Skeletal muscle tissue (tissue), 4 donors: ENCODE data around the gene METTL25B. TPM values are rescaled to one million over a fixed set of nuclear protein-coding genes. Genes with fewer than 3 reads are reported as not detected.
A peak's percentile ranks its signal among the peaks of the same experiment; 100 is the strongest.

Experiments
- H3K27ac ChIP-seq: one replicate; pipeline ENCODE4 v1.7.0; 2013; ENCODE audit warnings: mild to moderate bottlenecking, low read depth, low read length, inconsistent platforms
- H3K27me3 ChIP-seq, 3 donors: one replicate each; pipeline ENCODE4 v1.7.0; 2013; ENCODE audit warnings: low read length in 3 of 3; ENCODE audit not compliant: control insufficient read depth in 3 of 3, insufficient read depth in 3 of 3
- H3K36me3 ChIP-seq, 3 donors: one replicate each; pipeline ENCODE4 v1.7.0; 2013; ENCODE audit warnings: low read length in 3 of 3; ENCODE audit not compliant: control insufficient read depth in 3 of 3, insufficient read depth in 3 of 3
- H3K4me1 ChIP-seq, 3 donors: one replicate each; pipeline ENCODE4 v1.7.0; 2013; ENCODE audit warnings: low read length in 3 of 3, mild to moderate bottlenecking in 3 of 3; ENCODE audit not compliant: control insufficient read depth in 3 of 3, insufficient read depth in 3 of 3
- H3K4me3 ChIP-seq, 3 donors: one replicate each; pipeline ENCODE4 v1.7.0; 2013; ENCODE audit warnings: low read length in 3 of 3
- H3K9ac ChIP-seq, 3 donors: one replicate each; pipeline ENCODE4 v1.7.0; 2013; ENCODE audit warnings: low read length in 3 of 3, mild to moderate bottlenecking in 3 of 3, moderate library complexity in 2 of 3, low read depth in 1 of 3
- H3K9me3 ChIP-seq, 3 donors: one replicate each; pipeline ENCODE4 v1.7.0; 2013; ENCODE audit warnings: low read length in 3 of 3; ENCODE audit not compliant: control insufficient read depth in 3 of 3
- total RNA-seq: library from RNA; depleted of rRNA; stranded (reverse); fragments of >200 nt; gene quantifications from one replicate; pipeline ENCODE4 v1.2.3, GENCODE V29; 2014
- donor health status: Osteomylitis.

Gene METTL25B
- total RNA-seq, 1 donor from 2014 or later, result 4.2 TPM

DNA sequence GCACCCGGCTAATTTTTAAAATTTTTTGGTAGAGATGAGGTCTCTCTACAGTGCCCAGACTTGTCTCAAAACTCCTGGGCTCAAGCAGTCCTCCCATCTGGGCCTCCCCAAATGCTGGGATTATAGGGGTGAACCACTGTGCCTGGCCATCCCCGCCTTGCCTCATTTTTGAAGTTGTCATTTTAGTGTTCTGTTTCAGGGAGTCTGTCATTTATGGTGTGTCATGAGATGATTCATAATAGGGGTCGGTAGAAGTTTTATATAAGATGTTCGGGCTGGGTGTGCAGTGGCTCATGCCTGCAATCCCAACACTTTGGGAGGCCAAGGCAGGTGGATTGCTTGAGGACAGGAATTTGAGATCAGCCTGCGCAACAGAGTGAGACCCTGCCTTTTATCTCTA is 47.5 kb downstream of the METTL25B start:
- H3K27me3 ChIP-seq, result no peaks in the 10 kb centered on the region
- no peak overlapping the region for H3K9ac ChIP-seq
- H3K27ac ChIP-seq, result no peak overlapping the region
- no peak overlapping the region for H3K4me3 ChIP-seq
- peaks cover 16 to 31% (median 28%) of the 10 kb centered on the region in 3 donors for H3K4me1 ChIP-seq
- H3K9me3 ChIP-seq, result no peaks in the 10 kb centered on the region
- peaks cover 0 to 6% (median 0%) of the 10 kb centered on the region in 3 donors for H3K36me3 ChIP-seq

DNA sequence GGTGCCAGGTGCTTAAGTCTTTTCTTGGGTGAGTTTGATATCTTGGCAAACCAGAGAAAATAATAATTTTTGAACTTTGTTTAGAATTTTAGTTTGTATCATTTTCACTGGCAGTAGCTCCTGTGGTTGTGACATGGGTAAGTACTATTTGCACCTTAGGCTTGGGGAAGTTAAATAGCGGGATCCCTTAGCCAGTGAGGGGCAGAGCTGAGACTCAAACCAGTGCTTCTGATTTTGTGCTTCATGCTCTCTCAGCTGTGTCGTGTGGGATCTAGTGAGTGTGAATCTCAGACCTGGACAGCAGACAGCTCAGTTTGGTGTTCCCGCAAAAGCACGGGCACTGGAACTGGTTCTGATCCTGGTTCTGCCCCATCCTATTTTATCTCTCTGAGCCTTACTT is 48.7 kb downstream of the METTL25B start:
- Histone ChIP-seq H3K4me3 (no peak overlapping the region), H3K4me1 (peaks cover 10 to 34% (median 22%) of the 10 kb centered on the region in 3 donors), H3K27me3 (no peaks in the 10 kb centered on the region), H3K9ac (peak overlapping the region in 1 of 3 donors; percentile 1), H3K36me3 (peaks cover 0 to 2% (median 0%) of the 10 kb centered on the region in 3 donors), H3K9me3 (no peaks in the 10 kb centered on the region), H3K27ac (no peak overlapping the region)

DNA sequence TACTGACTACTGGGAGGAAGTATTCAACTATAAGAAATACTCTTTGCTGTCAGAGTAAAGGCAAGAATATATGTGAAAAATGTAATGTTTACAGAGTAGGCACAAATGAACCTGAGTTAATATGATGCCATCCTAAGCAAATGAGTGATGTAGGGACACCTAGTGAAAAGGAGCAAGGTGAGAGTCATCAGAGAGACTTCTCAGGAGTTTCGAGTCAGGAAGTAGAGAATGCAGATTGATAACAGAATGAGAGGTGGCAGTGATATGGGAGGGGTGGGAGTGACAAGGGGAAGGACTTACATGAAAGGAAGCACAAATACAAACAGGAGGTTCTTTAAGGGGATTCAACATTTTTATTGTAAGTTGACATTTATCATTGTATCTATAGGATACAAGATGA is 49.3 kb downstream of the METTL25B start:
- Histone ChIP-seq H3K27me3 (no peaks in the 10 kb centered on the region), H3K9ac (no peak overlapping the region), H3K27ac (no peak overlapping the region), H3K4me3 (no peak overlapping the region), H3K4me1 (peaks cover 10 to 30% (median 21%) of the 10 kb centered on the region in 3 donors), H3K9me3 (no peaks in the 10 kb centered on the region), H3K36me3 (peaks cover 0 to 7% (median 0%) of the 10 kb centered on the region in 3 donors)

DNA sequence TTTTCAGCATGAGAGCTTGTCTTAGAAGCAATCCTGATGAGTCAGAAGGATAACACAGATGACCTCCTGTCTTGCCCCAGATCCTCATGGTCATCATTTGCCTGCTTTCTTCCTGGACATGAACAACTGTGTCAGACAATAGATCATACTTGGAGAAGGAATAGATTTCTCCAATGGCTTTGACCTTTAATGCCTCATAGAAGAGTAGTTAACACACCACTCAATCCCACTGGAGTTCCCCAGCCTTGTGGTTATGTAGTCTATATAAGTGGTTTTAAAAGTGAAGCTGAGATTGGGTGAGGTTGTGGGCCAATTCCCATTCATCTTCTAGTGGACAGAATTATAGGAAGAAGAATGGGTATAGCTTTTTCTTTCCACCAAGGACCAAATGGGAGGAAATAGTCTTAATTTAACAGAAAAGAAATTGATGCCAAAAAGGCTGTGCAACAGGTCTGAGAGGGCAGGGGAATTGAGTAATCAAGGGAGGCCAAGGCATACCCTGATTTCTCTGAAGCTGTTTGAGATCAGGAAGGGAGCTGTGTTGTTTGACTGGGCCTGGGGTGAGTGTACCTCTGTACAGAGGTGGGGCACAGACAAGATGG is 53.4 kb downstream of the METTL25B start:
- Histone ChIP-seq H3K9ac (no peak overlapping the region), H3K4me1 (peaks cover 5 to 17% (median 11%) of the 10 kb centered on the region in 3 donors), H3K27ac (no peak overlapping the region), H3K27me3 (no peaks in the 10 kb centered on the region), H3K9me3 (no peaks in the 10 kb centered on the region), H3K4me3 (no peak overlapping the region), H3K36me3 (peaks cover 15 to 23% (median 19%) of the 10 kb centered on the region in 3 donors)

DNA sequence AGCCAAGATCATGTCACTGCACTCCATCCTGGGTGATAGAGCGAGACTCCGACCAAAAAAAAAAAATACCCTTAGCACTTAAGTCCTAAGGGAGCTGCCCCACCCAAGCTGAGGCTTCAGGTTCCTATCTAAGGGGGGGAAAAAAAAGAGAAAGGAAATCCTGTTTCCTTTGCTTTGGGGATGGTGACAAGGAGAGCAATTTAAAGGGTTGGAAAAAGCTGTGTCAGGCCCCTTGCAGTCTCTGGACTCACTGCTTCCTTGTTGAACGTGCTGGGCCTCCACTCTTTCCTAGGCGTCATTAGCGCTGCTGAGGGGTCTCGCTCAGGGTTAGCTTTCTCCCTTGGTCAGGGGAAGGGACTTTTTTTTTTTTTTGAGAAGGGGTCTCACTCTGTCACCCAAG is 57.2 kb downstream of the METTL25B start:
- H3K4me3 ChIP-seq, result no peak overlapping the region
- H3K9ac ChIP-seq, result no peak overlapping the region
- H3K27me3 ChIP-seq, result no peaks in the 10 kb centered on the region
- no peak overlapping the region for H3K27ac ChIP-seq
- H3K4me1 ChIP-seq, result peaks cover 0 to 11% (median 0%) of the 10 kb centered on the region in 3 donors
- no peaks in the 10 kb centered on the region for H3K9me3 ChIP-seq
- H3K36me3 ChIP-seq, result peaks cover 23 to 37% (median 26%) of the 10 kb centered on the region in 3 donors

Other genes with a start within 250 kb of the METTL25B start
- gene MEF2D, start 227.7 kb upstream of the METTL25B start, total RNA-seq, result 7.8 TPM
- 3.7 TPM for gene IQGAP3, start 155.9 kb upstream of the METTL25B start, total RNA-seq
- gene TTC24, start 148.7 kb upstream of the METTL25B start, total RNA-seq, result not detected
- 27.1 TPM for gene NAXE, start 136.7 kb upstream of the METTL25B start, total RNA-seq
- gene GPATCH4, start 127.0 kb upstream of the METTL25B start, total RNA-seq, result 10.4 TPM
- gene HAPLN2, start 109.1 kb upstream of the METTL25B start, total RNA-seq, result 0.52 TPM
- under 0.01 TPM for gene BCAN, start 86.4 kb upstream of the METTL25B start, total RNA-seq
- gene NES, start 51.1 kb upstream of the METTL25B start, total RNA-seq, result 494 TPM
- gene CRABP2, start 22.9 kb upstream of the METTL25B start, total RNA-seq, result 57.4 TPM
- gene ISG20L2, start 297 bp downstream of the METTL25B start, total RNA-seq, result 5.2 TPM
- gene MRPL24, start 12.6 kb downstream of the METTL25B start, total RNA-seq, result 36.5 TPM
- 61.6 TPM for gene HDGF, start 23.2 kb downstream of the METTL25B start, total RNA-seq
- 9.9 TPM for gene PRCC, start 39.1 kb downstream of the METTL25B start, total RNA-seq
- not detected for gene SH2D2A, start 88.4 kb downstream of the METTL25B start, total RNA-seq
- gene INSRR, start 130.6 kb downstream of the METTL25B start, total RNA-seq, result 0.52 TPM
- 0.52 TPM for gene NTRK1, start 132.4 kb downstream of the METTL25B start, total RNA-seq
- gene PEAR1, start 165.2 kb downstream of the METTL25B start, total RNA-seq, result 4.7 TPM
- not detected for gene LRRC71, start 192.2 kb downstream of the METTL25B start, total RNA-seq